C1 segment of cervical spinal cord (tissue), 14 donors: ENCODE measurements around the gene RMND5A.

Experiments used
- DNase-seq, 14 donors: peaks; one replicate each; lab custom pipeline; 2025; lab: John Stamatoyannopoulos, UW

Gene RMND5A

DNA sequence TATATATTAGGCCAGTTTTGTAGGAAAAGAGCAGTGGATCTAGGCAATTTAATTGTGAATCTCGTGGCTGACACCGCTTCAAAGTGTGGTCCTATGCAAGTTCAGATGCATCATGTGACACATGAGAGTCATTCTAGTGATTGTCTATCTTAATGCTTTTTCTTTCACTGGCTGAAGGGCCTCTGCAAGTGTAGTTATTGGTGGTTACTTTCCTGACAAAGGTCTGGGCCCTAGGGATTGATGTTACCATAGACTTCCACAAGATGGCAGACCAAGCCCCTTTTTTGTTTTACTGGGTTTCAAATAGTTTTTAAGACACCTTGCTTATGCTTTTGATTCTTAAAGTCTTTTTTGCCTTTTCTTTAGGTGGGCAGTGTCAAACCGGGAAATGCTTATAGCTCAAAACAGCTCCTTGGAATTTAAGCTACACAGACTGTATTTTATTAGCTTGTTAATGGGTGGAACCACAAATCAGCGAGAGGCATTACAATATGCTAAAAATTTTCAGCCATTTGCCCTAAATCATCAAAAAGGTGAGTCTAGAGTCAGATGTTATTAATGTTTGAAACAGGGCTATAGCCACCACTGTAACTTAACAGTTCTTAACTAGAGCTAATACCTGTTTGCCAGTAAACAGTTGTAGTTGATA, 44.7 kb downstream of the RMND5A start:
- peak in 1 of 14 donors; percentile 45 for DNase-seq

DNA sequence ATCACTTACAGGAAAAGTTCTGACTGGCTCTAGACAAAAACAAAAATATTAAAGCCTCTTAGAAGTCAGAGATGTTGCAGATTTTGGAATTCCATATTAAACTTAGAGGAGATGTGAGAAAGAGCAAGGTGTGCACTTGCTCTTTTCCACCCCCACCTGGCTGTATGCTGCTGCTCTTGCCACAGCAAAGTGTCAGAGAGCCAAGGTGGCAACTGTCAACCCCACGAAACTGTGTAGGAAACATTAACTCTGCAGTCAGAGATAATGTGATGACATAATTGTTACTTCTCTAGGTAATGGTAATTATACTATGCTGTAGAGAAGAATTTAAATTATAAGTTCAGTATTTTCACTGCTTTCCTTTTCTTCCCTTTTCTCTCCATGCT, 45.2 kb downstream of the RMND5A start:
- no peak for DNase-seq

DNA sequence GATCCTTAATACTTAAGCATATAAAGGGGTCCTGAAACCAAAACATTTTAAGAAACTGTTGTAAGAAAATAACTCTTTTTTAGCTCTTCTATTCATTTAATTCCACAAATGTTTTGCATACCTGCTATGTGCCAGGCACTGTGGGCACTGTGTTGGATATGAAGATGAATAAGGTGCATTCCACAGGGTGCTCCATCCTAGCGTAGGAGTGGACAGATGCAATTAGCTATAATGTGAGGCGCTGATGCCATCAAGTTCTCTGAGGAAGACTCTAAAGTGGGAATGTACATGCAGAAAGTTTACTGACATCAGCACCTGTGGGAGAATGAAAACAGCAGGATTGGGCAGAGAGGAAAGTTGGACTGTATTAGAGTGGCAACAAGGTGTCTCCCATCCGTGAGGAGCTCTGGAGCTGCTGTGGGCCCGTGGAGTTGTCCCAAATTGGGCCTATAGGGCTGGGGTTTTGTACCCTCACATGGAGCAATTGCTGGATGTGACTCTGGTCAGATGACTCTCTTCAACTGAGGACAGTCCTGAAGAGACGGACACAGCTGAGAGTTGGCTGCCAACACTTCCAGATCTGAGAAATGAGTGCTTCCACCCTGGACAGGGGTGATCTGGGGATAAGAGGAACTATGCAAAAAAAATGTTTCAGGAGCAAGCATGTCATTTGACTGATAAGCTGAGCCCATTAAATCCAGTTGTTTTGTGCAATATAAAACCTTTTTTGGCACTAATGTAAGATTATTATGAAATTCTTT, 48.3 kb downstream of the RMND5A start:
- no peak for DNase-seq

DNA sequence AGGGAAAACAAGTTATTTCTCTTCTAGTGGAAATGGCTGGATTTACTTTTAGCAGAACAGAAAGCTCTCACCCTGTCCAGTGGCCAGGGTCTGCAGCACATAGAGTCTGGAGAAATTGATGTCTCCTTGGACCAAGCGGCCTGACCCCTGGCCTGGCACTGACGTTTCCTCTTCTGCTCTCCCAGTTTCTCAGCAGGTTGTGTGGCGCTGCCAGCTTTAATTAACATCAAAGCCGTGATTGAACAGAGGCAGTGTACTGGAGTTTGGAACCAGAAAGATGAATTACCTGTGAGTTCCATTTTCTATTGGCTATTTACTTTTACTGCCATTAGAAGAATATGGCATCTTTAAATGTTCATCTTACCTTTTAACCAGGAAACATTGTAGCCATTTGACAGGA, 49.7 kb downstream of the RMND5A start:
- DNase-seq: peak in 2 of 14 donors; percentile 15 to 26

DNA sequence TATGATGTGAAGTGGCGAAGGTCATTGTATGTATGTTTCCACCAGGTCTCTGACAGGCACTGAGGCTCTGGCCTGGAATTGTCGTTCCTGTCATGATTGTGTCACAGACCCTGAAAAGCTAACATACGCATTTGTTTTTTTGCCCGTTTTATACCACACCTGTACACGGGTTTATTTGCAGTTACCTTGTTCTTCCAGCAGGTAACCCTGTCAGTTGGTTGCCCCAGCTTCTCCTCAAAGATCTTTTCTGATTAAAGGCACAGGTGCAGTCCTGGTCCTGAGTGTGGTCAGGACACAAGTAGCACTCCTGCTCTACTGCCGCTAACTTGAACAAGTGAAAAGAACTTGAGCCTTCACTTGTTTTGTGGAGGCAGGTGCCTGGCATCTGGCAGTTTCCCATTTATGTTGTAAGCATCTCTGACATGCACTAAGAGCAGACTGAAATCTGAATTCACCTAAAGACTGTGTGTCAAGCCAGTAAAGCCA, 50.8 kb downstream of the RMND5A start:
- DNase-seq: no peak

DNA sequence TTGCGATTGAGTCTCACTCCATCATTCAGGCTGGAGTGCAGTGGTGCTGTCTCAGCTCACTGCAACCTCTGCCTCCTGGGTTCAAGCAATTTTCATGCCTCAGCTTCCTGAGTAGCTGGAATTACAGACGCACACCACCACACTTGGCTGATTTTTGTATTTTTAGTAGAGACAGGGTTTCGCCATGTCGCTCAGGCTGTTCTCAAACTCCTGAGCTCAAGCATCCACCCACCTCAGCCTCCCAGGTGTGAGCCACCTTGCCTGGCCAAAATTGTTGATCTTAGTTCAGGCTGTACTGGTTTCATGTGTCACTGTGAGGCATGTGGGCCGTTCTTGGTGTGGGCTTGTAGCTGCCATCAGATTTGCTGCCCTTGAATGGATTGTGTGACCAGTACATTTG, 52.5 kb downstream of the RMND5A start:
- DNase-seq: no peak

DNA sequence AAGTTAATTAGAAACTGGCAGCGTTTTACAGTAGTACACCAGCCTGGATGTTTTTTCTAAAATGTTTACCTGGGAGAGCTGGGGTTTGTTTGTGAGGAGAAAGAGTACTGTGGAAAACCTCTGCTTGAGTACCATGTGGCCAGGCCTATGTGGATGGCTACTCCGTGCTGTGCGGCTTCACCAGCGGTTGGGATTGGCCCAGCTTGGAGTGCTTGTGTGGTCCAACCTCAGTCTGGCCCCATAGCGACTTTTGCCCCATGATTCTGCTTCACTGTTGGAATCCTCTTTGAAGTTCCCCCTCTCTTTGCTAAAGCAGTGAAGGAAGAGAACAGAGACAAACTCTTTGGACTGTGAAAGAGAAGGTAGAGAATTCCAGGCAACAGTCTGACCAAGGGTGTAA, 54.8 kb downstream of the RMND5A start:
- no peak for DNase-seq

DNA sequence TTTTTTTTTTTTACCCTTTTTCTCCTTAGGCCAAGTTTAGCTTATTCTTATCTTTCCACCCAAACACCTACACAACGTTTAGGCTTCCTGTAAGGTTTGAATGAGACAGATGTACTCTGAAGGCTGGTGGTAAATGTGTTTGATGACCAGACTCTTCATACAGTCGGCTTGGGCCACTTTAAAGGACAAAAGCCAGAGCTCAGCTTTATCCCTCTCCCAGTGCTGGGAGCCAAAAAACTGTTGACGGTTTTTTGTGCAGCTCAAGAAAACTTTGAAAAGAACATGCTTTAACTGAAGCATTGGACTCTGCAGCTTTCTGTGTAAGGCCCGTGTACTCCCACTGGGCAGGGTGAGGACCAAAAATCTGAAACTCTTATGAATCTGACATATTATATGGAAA, 55.2 kb downstream of the RMND5A start:
- no peak for DNase-seq

DNA sequence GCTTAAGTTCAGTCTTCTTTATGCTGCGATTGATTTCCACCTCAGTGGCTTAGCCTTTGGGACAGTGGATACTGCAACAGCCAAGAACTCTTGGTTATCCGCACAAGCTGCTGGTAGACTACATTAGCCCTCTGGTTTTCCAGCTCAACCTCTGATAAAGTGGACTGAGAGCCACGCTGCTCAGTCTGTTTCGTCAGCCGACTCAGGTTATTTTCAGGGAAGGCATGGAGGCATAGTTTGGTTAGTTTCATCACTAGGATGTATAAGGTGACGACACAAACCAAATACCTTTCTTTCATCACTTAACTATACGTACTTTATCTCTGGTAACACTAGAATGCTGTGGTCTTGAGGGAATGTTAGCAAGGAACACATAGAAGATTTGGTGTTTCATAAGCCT, 56.4 kb downstream of the RMND5A start:
- DNase-seq: no peak

DNA sequence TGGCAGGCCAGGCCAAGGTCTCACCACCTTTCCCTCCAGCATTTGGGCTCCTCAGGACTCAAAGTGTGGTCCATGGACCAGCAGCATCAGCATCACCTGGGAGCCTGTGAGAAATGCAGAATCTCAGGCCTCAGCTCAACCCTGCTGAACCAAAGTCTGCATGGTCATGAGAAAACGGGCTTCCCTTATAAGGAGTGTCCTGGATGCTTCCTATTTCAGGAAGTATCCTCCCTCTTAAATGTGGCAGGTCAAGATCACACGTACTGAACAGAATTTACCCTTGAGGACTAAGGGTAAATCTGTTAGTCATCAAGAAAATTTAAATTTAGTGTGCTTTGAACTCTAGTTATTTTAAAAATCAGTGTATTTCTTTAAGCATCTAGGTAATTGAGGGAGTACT, 58.9 kb downstream of the RMND5A start:
- no peak for DNase-seq

DNA sequence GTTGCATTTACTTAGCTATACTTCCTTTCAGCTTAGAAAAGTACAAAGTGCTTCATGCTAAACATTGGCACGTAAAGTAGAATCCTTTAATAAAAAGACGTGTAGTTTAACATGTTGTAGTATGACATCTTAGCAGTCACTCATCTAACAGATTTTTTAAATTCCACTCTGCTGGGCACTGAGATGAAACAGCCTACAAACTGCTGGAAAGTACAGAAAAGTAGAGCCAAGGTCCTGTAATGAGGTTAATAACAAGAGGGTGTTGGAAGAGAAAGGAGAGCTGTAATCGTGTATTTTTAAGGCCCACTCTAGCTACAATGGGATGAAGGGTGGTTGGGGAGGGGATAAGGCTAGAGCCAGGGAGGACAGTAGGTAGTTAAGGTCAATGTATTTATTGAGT, 59.9 kb downstream of the RMND5A start:
- no peak for DNase-seq

DNA sequence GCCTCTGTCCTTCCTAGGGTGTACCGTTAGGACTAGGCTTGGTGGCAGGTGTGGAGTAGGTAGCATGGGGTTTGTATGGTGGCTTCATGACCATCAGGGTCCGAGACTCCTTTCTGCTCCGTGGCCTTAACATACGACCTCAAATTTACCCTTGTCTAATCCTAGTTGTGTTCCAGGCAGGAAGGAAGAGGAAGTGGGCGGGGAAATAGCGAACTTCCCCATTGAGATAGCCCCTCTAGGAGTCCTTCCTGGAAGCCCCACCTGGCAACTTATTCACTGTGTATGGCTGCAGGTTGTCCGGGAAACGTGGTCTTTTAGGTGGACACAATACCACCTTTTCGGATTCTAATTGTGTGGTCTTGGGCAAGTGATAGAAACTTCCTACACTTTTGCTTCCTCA, 61.3 kb downstream of the RMND5A start:
- no peak for DNase-seq

DNA sequence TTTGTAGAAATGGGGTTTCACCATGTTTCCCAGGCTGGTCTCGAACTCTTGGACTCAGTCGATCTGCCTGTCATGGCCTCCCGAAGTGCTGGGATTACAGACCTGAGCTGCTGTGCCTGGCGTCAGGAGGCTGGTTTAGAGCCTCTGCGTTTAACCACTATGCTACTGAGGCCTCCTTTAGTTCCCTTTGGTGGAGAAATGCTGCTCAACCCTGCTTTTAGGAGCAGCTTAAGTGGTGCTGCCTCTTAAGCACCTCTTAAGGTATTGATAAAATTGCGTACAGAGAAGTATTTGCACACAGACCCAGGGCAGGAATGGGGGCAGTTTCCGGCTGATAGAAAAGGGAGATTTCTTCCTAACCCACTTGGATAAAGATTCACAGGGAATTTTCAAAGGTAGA, 62.7 kb downstream of the RMND5A start:
- DNase-seq: no peak

DNA sequence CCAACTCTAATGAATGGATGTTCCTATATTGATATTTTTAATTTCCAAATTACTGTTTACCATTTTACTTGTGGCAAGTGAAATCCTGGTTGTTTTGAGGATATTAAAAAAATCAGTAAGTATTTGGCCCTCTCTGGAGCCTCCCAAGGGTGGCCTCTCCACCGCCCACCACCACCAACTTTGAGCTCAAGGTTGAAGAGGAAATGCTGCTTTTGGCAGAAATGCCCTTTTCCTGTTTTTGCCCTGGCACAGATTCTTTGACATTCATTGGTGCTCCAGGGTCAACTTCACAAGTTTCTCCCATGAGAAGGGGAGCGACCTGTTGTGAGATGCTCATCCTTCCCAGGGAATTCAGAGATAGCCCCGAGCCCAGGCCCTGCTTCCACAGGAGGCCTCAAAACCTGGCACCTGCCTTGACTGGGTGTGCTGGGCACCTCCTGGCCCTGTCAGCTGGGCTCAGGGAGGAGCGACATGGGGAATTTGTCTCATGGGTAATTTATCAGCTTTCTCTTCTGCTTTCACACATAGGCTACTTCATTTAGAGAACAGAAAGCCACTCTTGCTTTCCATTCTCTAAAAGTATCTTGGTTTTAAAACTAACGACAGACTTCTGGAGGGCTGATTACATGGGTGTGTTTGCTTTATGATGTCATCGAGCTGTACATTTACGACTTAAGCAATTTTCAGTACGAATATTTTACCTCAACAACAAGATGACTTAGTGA, 63.7 kb downstream of the RMND5A start:
- DNase-seq: no peak

DNA sequence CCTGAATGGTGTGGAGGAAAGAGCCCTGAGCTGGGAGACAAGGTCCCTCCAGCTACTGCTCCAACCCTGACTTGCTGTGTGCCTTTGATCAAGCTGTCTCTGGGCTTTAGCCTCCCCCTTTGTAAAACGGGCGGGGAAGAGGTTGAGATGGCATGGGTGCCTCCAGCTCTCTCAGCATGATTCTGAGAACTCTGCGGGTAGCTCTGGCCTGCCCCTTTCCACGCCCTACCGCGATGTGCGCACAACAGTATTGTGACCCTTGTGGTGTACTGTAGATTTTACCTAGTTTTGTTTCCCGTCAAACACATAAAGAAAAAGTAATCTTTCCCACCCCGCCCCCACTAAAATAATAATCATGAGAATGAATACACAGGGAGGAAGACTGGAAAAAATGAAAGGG, 65.4 kb downstream of the RMND5A start:
- DNase-seq: no peak

DNA sequence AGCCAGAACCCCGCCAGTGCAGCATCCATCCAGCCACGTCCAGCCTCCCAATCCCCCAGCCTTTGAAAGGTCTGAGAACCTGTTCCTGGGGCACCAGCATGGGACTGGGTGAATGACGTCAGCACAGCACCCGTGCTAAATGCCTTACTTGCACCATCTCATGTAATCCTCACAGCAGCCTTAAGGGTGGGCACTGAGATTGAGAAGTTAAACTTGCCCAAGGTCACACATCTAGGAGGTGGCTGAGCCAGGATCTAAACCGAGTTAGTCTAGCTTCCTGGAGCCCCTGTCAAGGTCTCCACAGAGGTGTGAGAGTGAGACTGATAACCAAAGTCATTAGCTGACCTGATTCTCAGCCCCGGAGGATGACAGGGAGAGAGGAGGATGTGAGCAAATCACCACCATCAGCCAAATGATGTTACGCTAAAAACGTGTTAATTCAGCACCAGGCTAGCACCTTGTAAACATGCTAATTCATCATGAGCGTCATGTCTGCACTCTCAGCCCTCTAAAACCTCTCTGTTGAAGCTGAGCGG, 66.0 kb downstream of the RMND5A start:
- DNase-seq: no peak

DNA sequence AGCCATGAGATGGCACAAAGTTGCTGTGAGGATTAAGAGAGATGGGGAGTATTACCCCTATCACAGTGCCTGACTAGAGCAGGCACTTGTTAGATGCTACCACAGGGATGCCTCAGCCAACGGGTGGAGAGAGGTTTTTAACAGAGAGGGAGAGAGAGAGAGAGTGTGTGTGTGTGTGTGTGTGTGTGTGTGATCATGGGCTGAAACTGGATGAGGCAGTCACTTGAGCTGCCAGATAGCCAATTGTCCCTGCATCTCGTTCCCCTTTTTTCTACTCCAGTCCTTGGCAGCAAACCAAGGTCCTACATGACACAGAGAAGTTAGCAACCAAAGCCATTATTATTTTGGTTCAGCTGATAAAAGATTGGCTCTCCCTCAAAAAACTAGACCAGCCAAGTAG, 67.6 kb downstream of the RMND5A start:
- peak in 6 of 14 donors; percentile 11 to 40 (median 17) for DNase-seq

DNA sequence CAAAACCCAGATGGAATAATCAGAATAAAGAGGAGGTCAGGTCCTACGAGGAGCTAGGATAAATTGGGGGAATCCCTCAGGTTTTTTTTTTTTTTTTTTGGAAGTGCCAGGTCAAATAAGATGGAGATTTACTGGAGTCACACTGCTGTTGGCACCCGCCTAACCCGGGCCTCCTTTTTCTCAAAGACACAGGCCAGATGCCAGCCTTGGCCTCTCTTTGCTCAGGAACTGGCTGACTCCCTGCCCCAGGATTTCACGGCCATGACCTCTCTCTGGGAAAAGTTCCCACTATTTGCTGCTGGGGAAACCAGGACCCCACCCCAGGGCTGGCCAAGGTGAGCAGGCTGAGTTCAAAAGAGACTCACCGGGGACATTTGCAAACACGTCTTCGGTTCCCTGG, 68.1 kb downstream of the RMND5A start:
- DNase-seq: peak in 5 of 14 donors; percentile 23 to 47 (median 33)

DNA sequence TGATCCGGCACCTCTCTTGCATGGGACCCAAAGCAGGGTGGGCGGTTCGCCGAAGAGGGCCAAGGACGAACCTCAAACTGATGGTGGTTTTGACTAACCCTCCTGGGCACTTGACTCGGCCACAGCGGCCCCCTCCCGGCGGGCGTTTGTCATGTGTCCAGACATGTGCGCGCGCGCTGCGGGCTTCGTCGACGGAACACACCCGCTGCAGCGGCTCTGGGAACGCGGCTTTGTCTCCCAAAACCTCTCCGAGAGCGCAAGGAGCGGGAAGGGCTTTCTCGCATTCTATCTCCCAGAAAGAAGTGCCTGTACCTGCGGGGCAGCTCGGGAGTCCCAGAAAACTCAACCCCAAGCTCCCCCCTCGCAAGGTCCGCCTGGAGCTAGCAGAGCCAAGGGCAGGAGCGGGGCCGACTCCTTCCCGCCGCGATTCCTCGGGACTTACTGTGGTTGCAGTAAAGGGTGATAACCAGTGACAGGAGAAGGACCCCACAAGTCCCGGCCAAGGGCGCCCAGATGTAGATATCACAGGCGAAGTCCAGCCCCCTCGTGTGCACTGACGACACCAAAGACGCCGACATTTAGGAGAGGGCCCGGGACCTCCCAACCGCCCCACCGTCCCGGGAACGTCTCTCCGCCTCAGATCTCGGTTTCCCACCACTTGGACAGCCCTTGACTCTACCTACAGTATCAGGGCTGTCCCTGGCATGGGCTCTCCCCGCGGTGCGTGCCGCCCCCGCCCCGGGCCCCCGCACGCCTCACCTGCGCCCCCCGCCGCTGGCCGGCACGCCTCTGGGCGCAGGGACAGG, 69.0 kb downstream of the RMND5A start:
- DNase-seq: peak in 1 of 14 donors; percentile 26

DNA sequence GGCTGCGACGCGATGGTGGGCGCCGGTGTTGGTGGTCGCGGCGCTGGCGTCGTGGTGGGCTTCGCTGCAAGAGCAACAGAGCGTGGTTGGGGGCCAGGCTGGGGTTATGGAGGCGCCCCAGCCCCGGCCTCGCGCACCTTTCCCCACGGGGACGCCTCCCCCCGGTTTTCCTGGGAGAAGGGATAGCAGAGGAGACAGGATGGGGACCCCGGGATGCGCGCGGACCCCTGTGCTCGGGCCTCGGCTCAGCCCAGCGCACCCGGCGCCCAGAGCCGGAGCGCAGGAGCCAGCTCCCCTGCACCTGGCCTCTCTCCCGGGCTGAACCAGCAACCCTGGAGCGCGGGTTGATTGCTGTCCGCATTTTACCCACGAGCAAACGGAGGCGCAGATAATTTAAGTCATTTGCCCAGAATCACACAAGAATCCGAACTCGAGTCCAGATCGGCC, 69.6 kb downstream of the RMND5A start:
- DNase-seq: no peak

DNA sequence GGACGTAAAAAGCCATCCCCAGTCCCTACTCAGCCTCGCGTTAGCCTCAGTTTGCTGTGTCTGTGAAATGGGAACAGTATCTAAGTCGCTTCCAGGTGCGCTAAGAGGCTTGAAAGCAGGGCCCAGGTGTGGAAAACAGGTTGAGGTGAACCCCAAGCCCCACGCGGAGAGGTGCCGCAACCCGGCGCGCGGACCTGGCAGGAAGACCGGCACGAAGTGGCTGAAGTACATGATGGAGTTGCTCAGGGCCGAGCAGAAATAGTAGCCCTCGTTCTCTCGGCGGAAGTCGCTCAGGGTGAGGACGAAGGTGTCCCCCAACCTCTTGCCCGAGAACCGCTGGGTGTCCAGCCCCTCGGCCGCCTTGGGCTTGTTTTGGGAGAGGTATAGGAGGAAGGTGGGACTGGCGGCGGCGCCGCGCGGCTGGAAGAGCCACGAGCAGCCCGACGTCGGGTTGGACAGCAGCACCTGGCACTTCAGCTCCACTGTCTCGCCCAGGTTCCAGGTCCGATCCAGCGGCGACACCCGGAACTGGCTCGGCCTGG, 70.1 kb downstream of the RMND5A start:
- no peak for DNase-seq
